ENCODE results near the gene CGNL1.

GRCh38 chr15:57494581-57494980 is 118.3 kb downstream of the CGNL1 start:
- TF ChIP-seq YY1 (tag by site-specific recombination; IDR thresholded peaks at IDR 0.05) (no peak), ZNF530 (tag by site-specific recombination; IDR thresholded peaks at IDR 0.05; ENCODE audit: low read depth) (no peak), ZNF174 (tag by site-specific recombination; IDR thresholded peaks at IDR 0.05) (no peak), CTCF (tag by site-specific recombination; IDR thresholded peaks at IDR 0.05) (no peak), ZNF664 (tag by site-specific recombination; IDR thresholded peaks at IDR 0.05) (no peak), SP7 (tag by site-specific recombination; IDR thresholded peaks at IDR 0.05) (no peak), PBX3 (CRISPR knock-in tag; IDR thresholded peaks at IDR 0.05) (no peak), HIC1 (tag by site-specific recombination; IDR thresholded peaks at IDR 0.05) (no peak), TCF7L2 (IDR thresholded peaks at IDR 0.05; ENCODE audit: borderline replicate concordance, low read depth, low read length) (no peak), ZNF561 (tag by site-specific recombination; IDR thresholded peaks at IDR 0.05; ENCODE audit: borderline replicate concordance) (no peak), ZNF610 (tag by site-specific recombination; IDR thresholded peaks at IDR 0.05; ENCODE audit: borderline replicate concordance) (no peak)
